Left ventricle myocardium inferior (tissue), 1 donor: Measurements from ENCODE around the gene TRIP6. TPM values are rescaled to one million over a fixed set of nuclear protein-coding genes. Genes with fewer than 3 reads are reported as not detected.

Experiments used
- DNase-seq: peaks from one replicate; pipeline ENCODE4 v3.0.0-alpha.2; 2020
- H3K27ac ChIP-seq: fragments of 200-600 bp; replicated peaks from 2 replicates; pipeline ENCODE4 v1.8.0; 2021
- H3K27me3 ChIP-seq: fragments of 200-600 bp; 2 replicates; pipeline ENCODE4 v1.8.0; 2021; ENCODE audit warnings: low read depth
- H3K36me3 ChIP-seq: fragments of 200-600 bp; 2 replicates; pipeline ENCODE4 v1.8.0; 2021
- H3K4me1 ChIP-seq: fragments of 200-600 bp; 2 replicates; pipeline ENCODE4 v1.8.0; 2021
- H3K4me3 ChIP-seq: fragments of 200-600 bp; 2 replicates; pipeline ENCODE4 v1.8.0; 2021; ENCODE audit warnings: mild to moderate bottlenecking, moderate library complexity
- H3K9me3 ChIP-seq: fragments of 200-600 bp; replicated peaks from 2 replicates; pipeline ENCODE4 v1.8.0; 2021
- CTCF ChIP-seq: fragments of 200-600 bp; IDR thresholded peaks from 2 replicates; pipeline ENCODE4 v1.8.0; 2021; ENCODE audit warnings: antibody characterized with exemption, mild to moderate bottlenecking, borderline replicate concordance
- intact Hi-C: fragments of 100-400 bp; cut with micrococcal nuclease; formaldehyde crosslinking; loops from one replicate; pipeline ENCODE4 v1.11.0; 2022
- microRNA-seq: library from miRNA; unstranded; fragments of <30 nt; microRNA quantifications from one replicate; pipeline ENCODE4 v1.2.0, GENCODE V29; 2020
- total RNA-seq: library from RNA; stranded (reverse); fragmentation: NEBNext Ultra II Directional; extraction: Animal tissue kit (Norgen Biotek cat#: 25700); gene quantifications from one replicate; pipeline ENCODE4 v1.2.1, GENCODE V29; 2021
- donor health status: DM: no; HTN: yes; CAD: no; lungs with severe emphysema.

The TRIP6 gene
- total RNA-seq, 1 donor from 2014 or later = 11.7 TPM

- TF ChIP-seq CTCF = no peak
- Histone ChIP-seq H3K27ac (no peak overlapping the region), H3K4me3 (no peak overlapping the region), H3K27me3 (peaks cover 45% of the 10 kb centered on the region), H3K9me3 (no peaks in the 10 kb centered on the region), H3K36me3 (no peaks in the 10 kb centered on the region), H3K4me1 (no peaks in the 10 kb centered on the region)
- intact Hi-C loops = no loop called here
- DNase-seq = no peak
Measured at GRCh38 chr7:100921039-100921438, 53.9 kb downstream of the TRIP6 start.

Small RNA genes lying within 50 kb of the gene (microRNA-seq; reads per million reads assigned to microRNA genes)
- gene MIR6875 = not detected

Other genes with a start within 250 kb of the TRIP6 start
- 0.25 TPM for gene TFR2, start 225.8 kb upstream of the TRIP6 start, total RNA-seq
- gene ACTL6B, start 210.9 kb upstream of the TRIP6 start, total RNA-seq = not detected
- 98.3 TPM for gene GNB2, start 193.6 kb upstream of the TRIP6 start, total RNA-seq
- 24.5 TPM for gene GIGYF1, start 173.1 kb upstream of the TRIP6 start, total RNA-seq
- 30.6 TPM for gene POP7, start 161.3 kb upstream of the TRIP6 start, total RNA-seq
- not detected for gene EPO, start 146.9 kb upstream of the TRIP6 start, total RNA-seq
- not detected for gene ZAN, start 133.8 kb upstream of the TRIP6 start, total RNA-seq
- 20.3 TPM for gene EPHB4, start 39.9 kb upstream of the TRIP6 start, total RNA-seq
- gene SLC12A9, start 14.7 kb upstream of the TRIP6 start, total RNA-seq = 10.9 TPM
- 51.3 TPM for gene SRRT, start 7.7 kb downstream of the TRIP6 start, total RNA-seq
- 2.4 TPM for gene UFSP1, start 22.3 kb downstream of the TRIP6 start, total RNA-seq
- gene ACHE, start 28.5 kb downstream of the TRIP6 start, total RNA-seq = 0.49 TPM
- 0.19 TPM for gene MUC3A, start 82.1 kb downstream of the TRIP6 start, total RNA-seq
- gene MUC12, start 102.2 kb downstream of the TRIP6 start, total RNA-seq = 0.30 TPM
- gene MUC17, start 152.7 kb downstream of the TRIP6 start, total RNA-seq = not detected
- 17.0 TPM for gene TRIM56, start 218.1 kb downstream of the TRIP6 start, total RNA-seq